Gastroesophageal sphincter (tissue), 4 donors: Measurements from ENCODE around the gene PDLIM3. TPM values are rescaled to one million over a fixed set of nuclear protein-coding genes. Genes with fewer than 3 reads are reported as not detected.

ENCODE experiments used
- ATAC-seq: fragments of 150-250 bp; one replicate; pipeline ENCODE4 v1.9.1; 2016; ENCODE audit warnings: mild to moderate bottlenecking, moderate library complexity
- H3K27ac ChIP-seq, 4 donors: fragments of 200-600 bp; sonication (generic) in 3 of 4; 1 replicate in 3 of 4; 2 replicates in 1 of 4; pipeline ENCODE4 v1.5.1; 2016 to 2019
- H3K27me3 ChIP-seq: fragments of 200-600 bp; sonication (generic); one replicate; pipeline ENCODE4 v1.5.1; 2019
- H3K36me3 ChIP-seq, 2 donors: fragments of 200-600 bp; sonication (generic); one replicate each; pipeline ENCODE4 v1.5.1; 2019; ENCODE audit warnings: control low read depth in 1 of 2
- H3K4me1 ChIP-seq, 3 donors: fragments of 200-600 bp; sonication (generic); 1 replicate in 2 of 3; 2 replicates in 1 of 3; pipeline ENCODE4 v1.5.1; 2016 to 2019; ENCODE audit warnings: control low read depth in 2 of 3
- H3K4me3 ChIP-seq, 2 donors: fragments of 200-600 bp; sonication (generic); one replicate each; pipeline ENCODE4 v1.5.1; 2019; ENCODE audit warnings: mild to moderate bottlenecking in 1 of 2, moderate library complexity in 1 of 2
- H3K9me3 ChIP-seq, 3 donors: fragments of 200-600 bp; sonication (generic); one replicate each; pipeline ENCODE4 v1.5.1; 2017 to 2019; ENCODE audit warnings: control low read depth in 2 of 3
- EP300 ChIP-seq: sonication (generic); formaldehyde crosslinking; IDR thresholded peaks from one replicate; pipeline ENCODE4 v1.6.1; 2017; ENCODE audit warnings: antibody characterized with exemption, mild to moderate bottlenecking
- POLR2A ChIP-seq, 2 donors: fragments of 450-650 bp; IDR thresholded peaks; one replicate each; pipeline ENCODE4 v1.6.1; 2017; ENCODE audit warnings: antibody characterized with exemption in 2 of 2, mild to moderate bottlenecking in 2 of 2, moderate library complexity in 1 of 2
- POLR2AphosphoS5 ChIP-seq: sonication (generic); formaldehyde crosslinking; IDR thresholded peaks from one replicate; pipeline ENCODE4 v1.6.1; 2017; ENCODE audit warnings: antibody characterized with exemption
- WGBS, 2 donors: methylation state at CpG; one replicate each; pipeline ENCODE4 v1.1.5; 2018; ENCODE audit warnings: low coverage in 1 of 2; 5-methylcytosine and 5-hydroxymethylcytosine counted together
- total RNA-seq, 4 donors: library from RNA; depleted of rRNA; stranded (reverse); fragments of >200 nt; gene quantifications; one replicate each; pipeline ENCODE4 v1.1.0, GENCODE V29; 2016
- TF ChIP-seq, protein P1 (sequence below), 4 experiments: fragments of 200-600 bp in 2 of 4; fragments of 450-650 bp in 2 of 4; sonication (generic) in 1 of 4; IDR thresholded peaks; one replicate each; pipeline ENCODE4 v1.5.1; 2017 to 2019; ENCODE audit warnings: antibody characterized with exemption in 4 of 4, mild to moderate bottlenecking in 2 of 4, moderate library complexity in 2 of 4

The PDLIM3 gene
- total RNA-seq, 4 donors from 2014 or later, result 1,505 to 2,123 (median 1,752) TPM

GRCh38 chr4:185500576-185500975 is 34.7 kb downstream of the PDLIM3 start:
- Histone ChIP-seq H3K9me3 (peaks cover 0 to 14% (median 0%) of the 10 kb centered on the region in 3 donors), H3K4me1 (peaks cover 0 to 22% (median 5%) of the 10 kb centered on the region in 3 donors), H3K36me3 (peaks cover 0 to 43% of the 10 kb centered on the region in 2 donors), H3K4me3 (no peak overlapping the region), H3K27me3 (no peaks in the 10 kb centered on the region), H3K27ac (peak overlapping the region in 3 of 4 donors; percentile 44 to 54 (median 45))
- WGBS, 2 donors, result 20 to 22% methylated on average over 1 of the region's 1 CpG
- no peak for ATAC-seq
- TF ChIP-seq POLR2AphosphoS5 (no peak), EP300 (no peak), POLR2A (IDR thresholded peaks at IDR 0.05) (no peak)
- TF ChIP-seq, protein P1, sequence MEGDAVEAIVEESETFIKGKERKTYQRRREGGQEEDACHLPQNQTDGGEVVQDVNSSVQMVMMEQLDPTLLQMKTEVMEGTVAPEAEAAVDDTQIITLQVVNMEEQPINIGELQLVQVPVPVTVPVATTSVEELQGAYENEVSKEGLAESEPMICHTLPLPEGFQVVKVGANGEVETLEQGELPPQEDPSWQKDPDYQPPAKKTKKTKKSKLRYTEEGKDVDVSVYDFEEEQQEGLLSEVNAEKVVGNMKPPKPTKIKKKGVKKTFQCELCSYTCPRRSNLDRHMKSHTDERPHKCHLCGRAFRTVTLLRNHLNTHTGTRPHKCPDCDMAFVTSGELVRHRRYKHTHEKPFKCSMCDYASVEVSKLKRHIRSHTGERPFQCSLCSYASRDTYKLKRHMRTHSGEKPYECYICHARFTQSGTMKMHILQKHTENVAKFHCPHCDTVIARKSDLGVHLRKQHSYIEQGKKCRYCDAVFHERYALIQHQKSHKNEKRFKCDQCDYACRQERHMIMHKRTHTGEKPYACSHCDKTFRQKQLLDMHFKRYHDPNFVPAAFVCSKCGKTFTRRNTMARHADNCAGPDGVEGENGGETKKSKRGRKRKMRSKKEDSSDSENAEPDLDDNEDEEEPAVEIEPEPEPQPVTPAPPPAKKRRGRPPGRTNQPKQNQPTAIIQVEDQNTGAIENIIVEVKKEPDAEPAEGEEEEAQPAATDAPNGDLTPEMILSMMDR (IDR thresholded peaks at IDR 0.05), result no peak

DNA sequence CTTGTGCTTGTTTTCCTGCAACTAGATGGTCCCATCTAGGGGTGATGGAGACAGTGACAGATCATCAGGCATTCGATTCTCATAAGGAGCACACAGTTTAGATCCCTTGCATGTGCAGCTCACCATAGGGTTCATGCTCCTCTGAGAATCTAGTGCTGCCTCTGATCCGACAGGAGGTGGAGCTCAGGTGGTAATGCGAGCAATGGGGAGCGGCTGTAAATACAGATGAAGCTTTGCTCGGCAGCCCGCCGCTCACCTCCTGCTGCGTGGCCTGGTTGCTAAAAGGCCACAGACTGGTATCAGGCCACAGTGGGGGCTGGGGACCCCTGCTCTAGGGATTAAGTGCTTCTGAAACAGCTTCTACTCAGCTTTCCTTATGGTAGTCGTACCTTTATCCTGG is 35.3 kb downstream of the PDLIM3 start:
- Histone ChIP-seq H3K27me3 (no peaks in the 10 kb centered on the region), H3K27ac (peak overlapping the region in 3 of 4 donors; percentile 44 to 54 (median 45)), H3K36me3 (peaks cover 0 to 39% of the 10 kb centered on the region in 2 donors), H3K4me3 (no peak overlapping the region), H3K4me1 (peaks cover 0 to 16% (median under 1%) of the 10 kb centered on the region in 3 donors), H3K9me3 (peaks cover 0 to 14% (median 0%) of the 10 kb centered on the region in 3 donors)
- TF ChIP-seq EP300 (no peak), POLR2AphosphoS5 (peak; percentile 9), POLR2A (IDR thresholded peaks at IDR 0.05) (no peak)
- TF ChIP-seq, protein P1 (IDR thresholded peaks at IDR 0.05), result no peak
- 76 to 94% methylated on average over 2 to 6 of the region's 9 CpGs for WGBS, 2 donors
- no peak for ATAC-seq

- Histone ChIP-seq H3K4me1 (no peaks in the 10 kb centered on the region), H3K9me3 (peaks cover 0 to 13% (median 0%) of the 10 kb centered on the region in 3 donors), H3K27ac (no peak overlapping the region), H3K4me3 (no peak overlapping the region), H3K36me3 (no peaks in the 10 kb centered on the region), H3K27me3 (no peaks in the 10 kb centered on the region)
- WGBS, 2 donors, result 89 to 90% methylated on average over 2 of the region's 2 CpGs
- ATAC-seq, result no peak
- TF ChIP-seq POLR2AphosphoS5 (no peak), EP300 (no peak), POLR2A (IDR thresholded peaks at IDR 0.05) (no peak)
- TF ChIP-seq, protein P1 (IDR thresholded peaks at IDR 0.05), result no peak
Observed at GRCh38 chr4:185488650-185489049, 46.7 kb downstream of the PDLIM3 start.

GRCh38 chr4:185481401-185481800 is 53.9 kb downstream of the PDLIM3 start:
- Histone ChIP-seq H3K4me1 (peaks cover 0 to 14% (median 0%) of the 10 kb centered on the region in 3 donors), H3K9me3 (no peaks in the 10 kb centered on the region), H3K27me3 (no peaks in the 10 kb centered on the region), H3K36me3 (no peaks in the 10 kb centered on the region), H3K4me3 (no peak overlapping the region), H3K27ac (no peak overlapping the region)
- TF ChIP-seq POLR2AphosphoS5 (no peak), EP300 (no peak), POLR2A (IDR thresholded peaks at IDR 0.05) (no peak)
- TF ChIP-seq, protein P1 (IDR thresholded peaks at IDR 0.05), result no peak
- WGBS, 2 donors, result 55 to 69% methylated on average over 1 to 2 of the region's 2 CpGs
- ATAC-seq, result no peak

DNA sequence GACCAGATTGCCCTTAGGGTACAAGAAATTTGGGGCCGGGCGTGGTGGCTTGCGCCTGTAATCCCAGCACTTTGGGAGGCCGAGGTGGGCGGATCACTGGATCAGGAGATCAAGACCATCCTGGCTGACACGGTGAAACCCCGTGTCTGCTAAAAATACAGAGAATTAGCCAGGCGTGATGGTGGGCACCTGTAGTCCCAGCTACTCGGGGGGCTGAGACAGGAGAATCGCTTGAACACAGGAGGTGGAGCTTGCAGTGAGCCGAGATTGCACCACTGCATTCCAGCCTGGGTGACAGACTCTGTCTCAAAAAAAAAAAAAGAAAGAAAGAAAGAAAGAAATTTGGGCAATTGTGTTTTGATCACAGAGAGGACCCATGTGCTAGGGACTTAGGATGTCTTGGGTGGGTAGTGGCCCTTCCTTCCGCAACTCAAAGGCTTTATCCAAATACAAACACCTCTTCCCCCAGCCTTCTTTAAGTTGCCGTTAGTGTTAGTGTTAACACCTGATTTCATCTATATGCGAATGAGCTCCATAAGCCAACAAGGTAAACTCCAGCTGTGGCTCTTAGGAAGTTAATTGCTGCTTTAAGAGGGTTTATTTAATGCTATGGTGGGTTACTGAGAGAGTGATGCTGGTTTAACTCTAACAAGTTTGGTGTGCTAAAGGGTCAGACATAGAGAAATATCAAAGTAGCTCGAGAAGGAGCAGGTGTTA is 55.1 kb downstream of the PDLIM3 start:
- H3K4me3 ChIP-seq, result no peak overlapping the region
- no peaks in the 10 kb centered on the region for H3K27me3 ChIP-seq
- WGBS, 2 donors, result 73 to 81% methylated on average over 7 of the region's 15 CpGs
- H3K27ac ChIP-seq, result no peak overlapping the region
- H3K36me3 ChIP-seq, result no peaks in the 10 kb centered on the region
- no peak for ATAC-seq
- peaks cover 0 to 14% (median 0%) of the 10 kb centered on the region in 3 donors for H3K4me1 ChIP-seq
- TF ChIP-seq POLR2A (IDR thresholded peaks at IDR 0.05) (no peak), POLR2AphosphoS5 (no peak), EP300 (no peak)
- TF ChIP-seq, protein P1 (IDR thresholded peaks at IDR 0.05), result no peak
- H3K9me3 ChIP-seq, result no peaks in the 10 kb centered on the region
